ENCODE results near the gene PDE4D.

PDE4D gene

DNA sequence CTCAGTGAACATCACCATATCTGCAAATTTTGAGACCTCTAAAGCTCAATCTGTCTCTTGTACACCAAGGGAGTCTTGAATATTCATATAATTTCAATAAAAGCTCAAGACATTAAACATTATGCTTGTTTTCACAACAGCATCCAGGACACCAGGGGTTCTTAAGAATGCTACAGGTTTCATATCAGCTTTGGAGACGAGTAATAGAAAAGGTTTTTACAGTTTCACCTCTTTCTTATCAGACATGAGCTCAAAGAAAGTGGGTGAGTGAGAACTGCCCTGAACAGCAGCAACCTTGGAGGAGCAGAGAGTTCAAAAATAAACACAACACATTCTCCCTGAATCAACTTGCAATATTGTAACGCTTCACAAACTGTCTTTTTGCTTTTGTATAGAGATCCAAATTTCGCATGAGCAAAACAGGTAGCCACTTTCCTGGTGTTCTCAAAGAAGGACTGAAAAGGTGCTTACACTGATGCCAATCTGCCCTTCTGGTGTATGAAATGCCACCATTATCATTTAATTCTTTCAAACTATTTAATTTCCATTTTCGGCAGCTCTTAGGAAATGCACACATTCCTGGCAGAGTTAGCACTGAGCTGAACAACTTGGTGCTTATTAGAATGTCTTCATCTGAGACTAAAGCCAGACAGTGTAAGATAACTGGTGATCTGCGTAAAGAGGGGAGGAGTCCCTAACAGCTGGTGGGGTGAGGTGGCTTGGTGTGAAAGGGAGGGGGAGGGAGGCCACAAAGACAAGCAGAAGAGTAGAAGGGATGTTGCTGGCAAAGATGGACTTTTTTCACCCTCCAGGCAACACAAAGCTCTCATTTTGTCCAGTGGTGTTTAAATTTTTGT, 535.3 kb downstream of the PDE4D start:
- DNase-seq (ENCODE audit: low read depth, low spot score), result no peak
- no peak overlapping the region for H3K27ac ChIP-seq

- no peak for DNase-seq (ENCODE audit: low read depth, low spot score)
- no peak overlapping the region for H3K27ac ChIP-seq
These were observed 536.0 kb downstream of the PDE4D start for GRCh38 chr5:59357381-59357977.

DNA sequence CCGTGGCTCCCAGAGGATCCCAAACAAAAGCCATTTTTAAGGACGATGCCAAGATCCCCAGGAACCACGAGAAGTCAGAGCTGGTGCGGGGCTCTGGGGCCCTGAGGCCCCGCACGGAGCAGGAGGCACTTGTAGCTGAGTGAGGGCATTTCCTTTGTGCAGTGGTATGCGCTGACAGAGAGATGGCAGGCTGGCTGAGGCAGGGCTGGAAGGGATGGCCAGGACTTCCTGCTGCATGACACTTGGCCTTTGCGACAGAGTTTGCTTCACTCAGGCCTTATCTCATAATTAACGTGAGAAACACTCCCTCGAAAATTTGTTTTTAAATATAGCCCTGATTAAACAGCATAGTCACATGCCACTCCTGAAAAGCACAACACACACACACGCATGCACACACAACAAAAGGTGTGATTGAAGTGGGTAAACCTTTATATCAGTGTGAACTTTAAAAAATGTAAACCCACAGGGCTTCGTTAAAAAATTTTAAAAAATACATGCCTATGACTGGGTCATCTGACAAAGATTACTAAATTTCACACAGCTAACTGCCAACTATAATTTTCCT, 536.6 kb downstream of the PDE4D start:
- DNase-seq (ENCODE audit: low read depth, low spot score), result no peak
- no peak overlapping the region for H3K27ac ChIP-seq

GRCh38 chr5:59354811-59355210, 538.7 kb downstream of the PDE4D start:
- H3K27ac ChIP-seq, result no peak overlapping the region
- DNase-seq (ENCODE audit: low read depth, low spot score), result no peak

- no peak for DNase-seq (ENCODE audit: low read depth, low spot score)
- H3K27ac ChIP-seq, result no peak overlapping the region
These were observed 539.3 kb downstream of the PDE4D start for GRCh38 chr5:59354274-59354673.

DNA sequence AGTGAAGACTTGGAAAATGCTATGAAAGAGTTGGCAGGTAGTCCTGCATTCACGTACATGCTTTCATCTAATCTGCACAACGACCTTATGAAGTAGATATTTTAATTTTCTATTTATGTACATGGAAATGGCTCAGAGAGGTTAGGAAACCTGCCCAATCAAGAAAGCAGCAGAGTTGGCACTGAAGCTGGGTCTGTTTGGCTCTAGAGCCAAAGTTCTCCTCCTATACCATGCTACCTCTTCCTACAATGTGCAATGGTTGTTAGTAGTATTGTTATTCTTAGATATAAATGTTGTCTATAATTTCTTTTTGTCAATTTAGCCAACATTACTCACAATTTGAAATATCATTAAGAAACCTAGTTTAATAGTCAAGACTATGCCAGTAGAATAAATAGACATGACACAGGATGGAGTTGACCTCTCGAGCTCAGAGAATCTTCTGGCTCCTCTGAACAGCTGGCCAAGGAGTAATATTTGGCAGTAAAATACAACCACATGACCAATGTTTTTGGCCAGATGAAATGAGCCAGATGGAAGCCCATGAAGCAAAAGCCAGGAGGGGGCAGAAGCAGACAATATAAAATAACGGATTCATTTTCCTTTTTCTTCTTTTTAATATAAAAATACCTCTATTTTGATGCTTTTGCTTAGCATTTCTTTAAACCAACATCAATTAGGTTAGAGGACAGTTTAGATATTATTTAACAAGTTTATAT, 542.3 kb downstream of the PDE4D start:
- DNase-seq (ENCODE audit: low read depth, low spot score), result no peak
- H3K27ac ChIP-seq, result no peak overlapping the region

GRCh38 chr5:59348189-59348588, 545.3 kb downstream of the PDE4D start:
- H3K27ac ChIP-seq, result no peak overlapping the region
- no peak for DNase-seq (ENCODE audit: low read depth, low spot score)

DNA sequence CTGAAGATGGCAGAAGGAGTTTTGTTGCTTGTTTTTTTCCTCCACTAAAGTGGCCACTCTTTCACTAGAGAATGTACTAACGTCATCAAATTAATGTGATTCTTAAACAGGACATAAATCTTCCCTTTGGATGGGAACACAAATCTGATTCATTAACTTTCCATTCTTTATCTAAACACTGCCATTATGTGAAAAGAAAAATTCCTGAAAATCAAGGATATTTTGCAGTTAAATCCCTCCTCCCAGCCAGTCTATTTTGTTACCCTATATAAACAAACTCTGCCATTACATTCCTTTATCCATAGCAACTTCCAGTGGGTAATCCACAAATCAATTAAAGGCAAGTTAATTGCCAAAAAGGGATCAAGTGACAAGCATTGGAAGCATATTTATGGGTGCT, 546.5 kb downstream of the PDE4D start:
- DNase-seq (ENCODE audit: low read depth, low spot score), result no peak
- H3K27ac ChIP-seq, result no peak overlapping the region

DNA sequence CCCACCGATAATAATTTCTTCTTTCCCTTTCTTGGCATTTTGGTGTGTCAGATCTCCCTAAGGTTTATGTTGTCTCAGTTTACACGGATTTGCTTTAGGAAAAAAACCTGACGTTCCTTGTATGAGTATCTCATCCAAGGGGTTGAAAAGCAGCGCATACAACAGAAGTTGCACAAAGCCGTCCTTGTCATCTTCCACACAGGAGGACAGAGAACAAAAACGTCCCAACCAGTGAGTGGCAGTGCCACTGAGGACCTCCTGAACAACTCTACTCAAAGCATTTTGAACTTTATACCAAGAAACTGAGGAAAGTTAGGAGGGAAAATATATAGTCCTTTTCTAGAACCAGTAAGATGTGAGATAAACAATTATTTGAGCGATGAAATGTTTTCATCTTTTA, 547.0 kb downstream of the PDE4D start:
- DNase-seq (ENCODE audit: low read depth, low spot score), result no peak
- no peak overlapping the region for H3K27ac ChIP-seq

GRCh38 chr5:59342181-59342580, 551.3 kb downstream of the PDE4D start:
- H3K27ac ChIP-seq, result no peak overlapping the region
- no peak for DNase-seq (ENCODE audit: low read depth, low spot score)

- H3K27ac ChIP-seq, result no peak overlapping the region
- DNase-seq (ENCODE audit: low read depth, low spot score), result no peak
These were observed 551.8 kb downstream of the PDE4D start for GRCh38 chr5:59341760-59342159.

DNA sequence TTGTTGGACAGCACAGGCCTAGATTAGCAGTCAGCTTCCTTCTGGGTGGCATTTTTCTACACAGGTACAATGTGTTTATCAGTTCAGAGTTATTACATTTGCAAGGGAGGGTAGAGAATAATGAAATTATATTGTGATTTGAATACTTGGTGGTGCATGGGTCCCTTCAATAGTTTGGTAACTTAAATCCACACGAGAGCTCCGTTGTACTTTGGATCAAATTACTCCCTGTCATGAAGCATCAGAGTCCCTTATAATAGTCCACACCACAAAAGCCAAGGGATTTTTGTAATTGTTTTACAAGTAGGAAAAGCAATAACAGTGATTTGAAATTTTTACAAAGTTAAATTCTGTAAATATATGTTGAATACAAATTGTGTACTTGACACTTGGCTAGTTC, 552.4 kb downstream of the PDE4D start:
- H3K27ac ChIP-seq, result no peak overlapping the region

GRCh38 chr5:59340637-59341036, 552.9 kb downstream of the PDE4D start:
- no peak for DNase-seq (ENCODE audit: low read depth, low spot score)

More for the DNA sequence above, 552.4 kb downstream of the PDE4D start:
- DNase-seq (ENCODE audit: low read depth, low spot score), result no peak

DNA sequence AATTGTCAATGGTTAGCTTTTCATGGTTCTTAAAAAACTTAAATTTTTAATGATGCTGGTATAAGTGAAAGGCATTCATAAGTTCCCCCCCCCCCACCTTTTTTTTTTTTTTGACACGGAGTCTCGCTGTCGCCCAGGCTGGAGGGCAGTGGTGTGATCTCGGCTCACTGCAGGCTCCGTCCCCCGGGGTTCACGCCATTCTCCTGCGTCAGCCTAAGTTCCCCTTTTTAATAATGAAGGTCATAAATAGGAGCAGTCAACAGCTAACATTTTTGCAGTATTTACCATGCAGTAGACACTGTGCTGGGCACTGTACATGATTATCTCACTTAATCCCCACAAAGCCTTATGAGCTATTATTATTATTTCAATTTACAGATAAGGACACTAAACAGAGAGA, 556.3 kb downstream of the PDE4D start:
- no peak for DNase-seq (ENCODE audit: low read depth, low spot score)
- no peak overlapping the region for H3K27ac ChIP-seq

More at GRCh38 chr5:59340637-59341036, 552.9 kb downstream of the PDE4D start:
- H3K27ac ChIP-seq, result no peak overlapping the region

DNA sequence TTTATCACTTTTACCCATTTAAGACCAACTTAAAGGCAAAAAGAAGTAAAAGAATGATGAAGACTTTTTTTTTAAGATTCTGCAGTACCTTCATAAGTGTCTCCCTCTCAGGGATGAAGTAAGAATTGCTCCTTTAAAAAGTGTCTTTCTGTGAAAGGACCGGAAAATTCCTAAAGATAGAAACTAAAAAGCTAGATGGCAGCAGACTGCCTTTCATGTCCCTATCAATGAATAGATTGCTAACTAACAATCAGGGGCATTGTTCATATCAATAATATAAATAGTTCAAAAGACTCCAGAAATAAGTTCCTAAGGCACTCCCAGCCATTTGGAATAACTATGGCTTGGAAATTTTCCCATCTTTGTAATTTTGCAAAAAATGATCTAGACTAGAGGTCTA, 558.0 kb downstream of the PDE4D start:
- no peak overlapping the region for H3K27ac ChIP-seq
- no peak for DNase-seq (ENCODE audit: low read depth, low spot score)

DNA sequence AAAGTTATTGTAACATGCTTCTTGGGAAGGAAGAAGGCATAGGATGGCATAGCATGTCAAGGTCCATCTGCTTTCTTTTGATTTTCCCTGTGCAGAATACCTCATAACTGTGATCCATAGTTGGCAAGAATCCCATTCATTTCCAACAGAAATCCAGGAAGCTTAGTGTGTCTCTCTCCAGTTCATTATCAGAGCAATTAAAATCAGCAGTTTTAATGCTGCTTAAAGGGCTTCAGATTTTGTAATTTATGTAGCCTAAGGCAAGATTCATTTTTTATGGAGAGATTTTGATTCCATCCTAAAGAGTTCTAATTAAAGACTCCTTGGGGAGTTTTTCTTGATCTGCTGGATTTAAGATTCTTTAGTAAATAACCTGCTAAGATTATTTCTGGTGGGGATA, 560.1 kb downstream of the PDE4D start:
- DNase-seq (ENCODE audit: low read depth, low spot score), result no peak
- H3K27ac ChIP-seq, result no peak overlapping the region

- H3K27ac ChIP-seq, result no peak overlapping the region
- DNase-seq (ENCODE audit: low read depth, low spot score), result no peak
These were observed 561.1 kb downstream of the PDE4D start for GRCh38 chr5:59332236-59332973.

GRCh38 chr5:59330680-59331079, 562.8 kb downstream of the PDE4D start:
- H3K27ac ChIP-seq, result no peak overlapping the region
- DNase-seq (ENCODE audit: low read depth, low spot score), result no peak

- no peak for DNase-seq (ENCODE audit: low read depth, low spot score)
- no peak overlapping the region for H3K27ac ChIP-seq
These were observed 564.7 kb downstream of the PDE4D start for GRCh38 chr5:59328709-59329296.

Data from epithelial cell of prostate (primary cell).